ENCODE measurements around the gene SLC27A1. TPM values are rescaled to one million over a fixed set of nuclear protein-coding genes. Genes with fewer than 3 reads are reported as not detected.

Gene SLC27A1
- total and polyA plus RNA-seq, 2 donors (not counting 3 experiments of a cell fraction or from before 2014, with no cell fraction given): 10.4 to 13.5 TPM

DNA sequence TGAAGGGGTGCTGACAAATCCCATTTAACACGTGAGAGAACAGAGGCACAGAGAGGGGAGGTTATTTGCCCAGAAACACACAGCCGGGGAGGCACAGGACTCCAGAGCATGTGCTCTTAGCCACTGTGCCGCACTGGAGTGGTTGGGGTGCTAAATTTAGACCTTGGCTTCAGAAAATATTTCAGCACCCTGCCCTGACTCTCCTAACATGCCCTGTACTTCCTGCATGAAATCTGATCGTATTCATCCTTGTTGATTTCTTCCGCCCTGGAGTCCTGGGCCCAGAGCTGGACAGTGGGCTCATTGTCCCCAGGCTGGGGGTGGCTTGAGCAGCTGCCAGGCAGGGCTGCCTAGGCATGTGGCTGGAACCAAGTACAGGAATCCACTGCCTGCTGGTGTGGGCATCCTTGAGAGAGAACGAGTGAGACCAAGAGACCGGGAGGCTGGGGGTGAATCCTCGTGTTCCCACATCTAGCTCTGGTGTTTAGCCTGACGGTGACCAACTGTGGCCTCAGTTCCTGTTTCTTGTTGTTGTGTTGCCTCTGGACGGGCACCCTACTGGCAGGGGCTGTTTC is 5.3 kb downstream of the SLC27A1 start:
- Histone ChIP-seq H3K27me3 (ENCODE audit: control insufficient read depth in 2 of 2, insufficient read depth in 2 of 2, low read length in 2 of 2) (no peaks in the 10 kb centered on the region), H3K4me1 (ENCODE audit: control insufficient read depth, extremely low read depth, insufficient read depth, low read length) (peaks cover 4% of the 10 kb centered on the region), H3K4me3 (replicated peaks in 1 of 3; ENCODE audit: insufficient read depth in 1 of 3, low read depth in 1 of 3, low read length in 3 of 3) (no peak overlapping the region), H2AFZ (ENCODE audit: low read depth, low read length) (no peak overlapping the region), H3K9me1 (replicated peaks; ENCODE audit: control insufficient read depth, extremely low read depth, insufficient read depth, low read length) (no peaks in the 10 kb centered on the region), H3K9me3 (replicated peaks; ENCODE audit: control insufficient read depth, insufficient read depth, low read length) (no peaks in the 10 kb centered on the region), H3K4me2 (ENCODE audit: insufficient read depth, low read length) (no peak overlapping the region), H3K9ac (replicated peaks; ENCODE audit: extremely low read depth, insufficient read depth, low read length) (no peak overlapping the region), H3K36me3 (ENCODE audit: control insufficient read depth in 2 of 2, extremely low read depth in 1 of 2, insufficient read depth in 2 of 2, low read length in 2 of 2) (no peaks in the 10 kb centered on the region), H3K27ac (ENCODE audit: insufficient read depth, low read depth, low read length) (no peak overlapping the region), H3K79me2 (ENCODE audit: control insufficient read depth, insufficient read depth, low read length) (no peaks in the 10 kb centered on the region), H4K20me1 (replicated peaks; ENCODE audit: control insufficient read depth, extremely low read depth, insufficient read depth, low read length) (no peaks in the 10 kb centered on the region)
- FAIRE-seq (peak; percentile 15), DNase-seq (ENCODE audit: low read depth, low spot score) (no peak)
- CTCF ChIA-PET: interaction anchor here (0.9 kb wide), 1 partner anchor 20 kb away, joined by 3 read pairs; no protein-coding TSS in a partner anchor
- BruUV-seq (replicated peaks): no TSS peak
- no peak for TF ChIP-seq MYC (IDR thresholded peaks at IDR 0.05; ENCODE audit: low read depth, low read length)
- no peak for TF ChIP-seq CTCF (IDR thresholded peaks at IDR 0.05; ENCODE audit: extremely low read depth in 1 of 2, insufficient read depth in 1 of 2, low read depth in 1 of 2, low read length in 2 of 2)
- no peak for TF ChIP-seq POLR2A (IDR thresholded peaks at IDR 0.05; ENCODE audit: low read depth, low read length)
- TF ChIP-seq EZH2 (IDR thresholded peaks at IDR 0.05; ENCODE audit: borderline replicate concordance, low read depth, low read length, severe bottlenecking): no peak
- dilution Hi-C loops (cut with MboI; ENCODE audit: extremely low pct_ligation_motif_present, low sequenced_read_pairs) (no loop called here), intact Hi-C loops (cut with micrococcal nuclease) (no loop called here)
- POLR2A ChIA-PET: no interaction called here

DNA sequence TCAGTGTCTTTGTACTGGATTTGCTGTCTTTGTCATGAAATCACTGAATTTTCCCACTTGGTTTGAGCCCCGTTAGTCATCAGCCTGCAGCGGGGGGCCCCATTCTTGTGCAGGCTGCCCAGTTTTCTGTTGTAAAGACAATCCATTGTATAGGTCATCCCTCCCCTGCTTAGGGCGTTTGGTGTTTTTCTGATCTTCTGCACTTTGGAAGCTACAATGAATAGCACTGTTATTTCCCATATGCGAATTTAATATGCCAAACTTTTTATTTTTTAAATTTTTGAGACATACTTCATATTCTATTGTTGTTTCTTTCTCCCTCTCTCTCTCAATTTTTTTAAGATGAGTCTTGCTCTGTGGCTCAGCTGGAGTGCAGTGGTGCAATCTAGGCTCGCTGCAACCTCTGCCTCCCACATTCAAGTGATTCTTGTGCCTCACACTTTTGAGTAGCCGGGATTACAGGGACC is 9.0 kb downstream of the SLC27A1 start:
- intact Hi-C loops (cut with micrococcal nuclease): no loop called here
- FAIRE-seq: no peak
- CTCF ChIA-PET: interaction anchor here (1.1 to 1.4 kb wide), 2 partner anchors 13 to 17 kb away, joined by 4 to 5 read pairs; no protein-coding TSS in a partner anchor

More for the DNA sequence above, 9.0 kb downstream of the SLC27A1 start:
- POLR2A ChIA-PET: no interaction called here
- H3K4me3 ChIP-seq (replicated peaks in 1 of 3; ENCODE audit: insufficient read depth in 1 of 3, low read depth in 1 of 3, low read length in 3 of 3): no peak overlapping the region
- H3K27ac ChIP-seq (ENCODE audit: insufficient read depth, low read depth, low read length): no peak overlapping the region
- BruUV-seq (replicated peaks): no TSS peak
- TF ChIP-seq CTCF (IDR thresholded peaks at IDR 0.05; ENCODE audit: extremely low read depth in 1 of 2, insufficient read depth in 1 of 2, low read depth in 1 of 2, low read length in 2 of 2): no peak
- no peak for TF ChIP-seq POLR2A (IDR thresholded peaks at IDR 0.05; ENCODE audit: low read depth, low read length)
- no peak for TF ChIP-seq POLR2AphosphoS5 (IDR thresholded peaks at IDR 0.05; ENCODE audit: insufficient read depth, low read depth, low read length)
- TF ChIP-seq MYC (IDR thresholded peaks at IDR 0.05; ENCODE audit: low read depth, low read length): no peak
- TF ChIP-seq, protein P1, sequence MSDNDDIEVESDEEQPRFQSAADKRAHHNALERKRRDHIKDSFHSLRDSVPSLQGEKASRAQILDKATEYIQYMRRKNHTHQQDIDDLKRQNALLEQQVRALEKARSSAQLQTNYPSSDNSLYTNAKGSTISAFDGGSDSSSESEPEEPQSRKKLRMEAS (IDR thresholded peaks at IDR 0.05; ENCODE audit: insufficient read depth, insufficient read length): no peak
- no peak for TF ChIP-seq GATA2 (IDR thresholded peaks at IDR 0.05; ENCODE audit: insufficient read depth, insufficient read length, low read depth, low read length)
- TF ChIP-seq JUN (IDR thresholded peaks at IDR 0.05; ENCODE audit: borderline replicate concordance, insufficient read depth, insufficient read length, low read depth): no peak
- no peak for TF ChIP-seq EZH2 (IDR thresholded peaks at IDR 0.05; ENCODE audit: borderline replicate concordance, low read depth, low read length, severe bottlenecking)
- no peak for TF ChIP-seq FOS (IDR thresholded peaks at IDR 0.05; ENCODE audit: borderline replicate concordance, insufficient read depth, low read length)
- H3K9ac ChIP-seq (replicated peaks; ENCODE audit: extremely low read depth, insufficient read depth, low read length): no peak overlapping the region
- H3K9me1 ChIP-seq (replicated peaks; ENCODE audit: control insufficient read depth, extremely low read depth, insufficient read depth, low read length): no peaks in the 10 kb centered on the region
- no peaks in the 10 kb centered on the region for H3K27me3 ChIP-seq (ENCODE audit: control insufficient read depth in 2 of 2, insufficient read depth in 2 of 2, low read length in 2 of 2)
- no peaks in the 10 kb centered on the region for H3K79me2 ChIP-seq (ENCODE audit: control insufficient read depth, insufficient read depth, low read length)
- no peaks in the 10 kb centered on the region for H3K9me3 ChIP-seq (replicated peaks; ENCODE audit: control insufficient read depth, insufficient read depth, low read length)
- H2AFZ ChIP-seq (ENCODE audit: low read depth, low read length): no peak overlapping the region
- H3K4me2 ChIP-seq (ENCODE audit: insufficient read depth, low read length): no peak overlapping the region
- H4K20me1 ChIP-seq (replicated peaks; ENCODE audit: control insufficient read depth, extremely low read depth, insufficient read depth, low read length): no peaks in the 10 kb centered on the region
- no peaks in the 10 kb centered on the region for H3K36me3 ChIP-seq (ENCODE audit: control insufficient read depth in 2 of 2, extremely low read depth in 1 of 2, insufficient read depth in 2 of 2, low read length in 2 of 2)
- no peaks in the 10 kb centered on the region for H3K4me1 ChIP-seq (ENCODE audit: control insufficient read depth, extremely low read depth, insufficient read depth, low read length)
- no peak for DNase-seq (ENCODE audit: low read depth, low spot score)
- dilution Hi-C loops (cut with MboI; ENCODE audit: extremely low pct_ligation_motif_present, low sequenced_read_pairs): no loop called here

Measured in endothelial cell of umbilical vein (primary cell).